ENCODE measurements around the gene SNW1.
A peak's percentile ranks its signal among the peaks of the same experiment; 100 is the strongest.

Gene SNW1

DNA sequence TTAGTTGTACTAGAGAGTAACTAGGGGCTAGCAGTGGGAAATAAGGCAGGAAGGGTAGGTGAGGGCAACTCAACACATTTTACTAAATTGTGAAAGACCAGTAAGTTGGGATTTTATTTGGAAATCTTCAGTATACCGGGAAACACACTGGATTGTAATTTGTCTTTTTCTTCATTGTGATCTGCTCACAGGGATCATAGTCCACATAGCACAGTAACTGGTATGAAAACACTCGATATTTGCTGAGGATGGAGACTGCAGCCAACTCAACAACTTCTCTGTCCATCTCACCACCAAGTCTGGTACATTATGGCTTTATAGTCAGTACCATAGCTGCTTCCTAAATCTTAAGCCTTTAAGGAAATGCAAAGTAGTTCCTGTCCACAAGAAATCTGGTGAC is 50.6 kb downstream of the SNW1 start:
- H4K20me1 ChIP-seq (ENCODE audit: insufficient read depth, low read length, poor library complexity, severe bottlenecking): peaks cover 60% of the 10 kb centered on the region
- H3K79me2 ChIP-seq (ENCODE audit: insufficient read depth, low read length): peaks cover 87% of the 10 kb centered on the region
- H3K9ac ChIP-seq (ENCODE audit: low read depth, low read length, poor library complexity, severe bottlenecking): no peak overlapping the region
- no peak overlapping the region for H2AFZ ChIP-seq (ENCODE audit: low read length)
- H3K27me3 ChIP-seq (ENCODE audit: insufficient read depth, low read length, poor library complexity, severe bottlenecking): no peaks in the 10 kb centered on the region
- H3K9me3 ChIP-seq (ENCODE audit: insufficient read depth, low read depth, low read length): no peaks in the 10 kb centered on the region
- peaks cover 41% of the 10 kb centered on the region for H3K36me3 ChIP-seq (ENCODE audit: insufficient read depth, low read length)
- H3K4me1 ChIP-seq (ENCODE audit: insufficient read depth, low read length, poor library complexity, severe bottlenecking): peaks cover 33% of the 10 kb centered on the region
- H3F3A ChIP-seq (ENCODE audit: low read depth): no peaks in the 10 kb centered on the region
- TF ChIP-seq EZH2phosphoT487 (IDR thresholded peaks at IDR 0.05; ENCODE audit: borderline replicate concordance) (no peak), CTCF (conservative IDR thresholded peaks at IDR 0.05; ENCODE audit: low read length) (no peak)
- H3K4me3 ChIP-seq (ENCODE audit: low read length, poor library complexity, severe bottlenecking): peak overlapping the region; percentile 95
- peak overlapping the region; percentile 97 for H3K4me2 ChIP-seq (ENCODE audit: low read depth, low read length, poor library complexity, severe bottlenecking)
- H3K9me2 ChIP-seq (replicated peaks; ENCODE audit: low read depth, low read length): no peaks in the 10 kb centered on the region

DNA sequence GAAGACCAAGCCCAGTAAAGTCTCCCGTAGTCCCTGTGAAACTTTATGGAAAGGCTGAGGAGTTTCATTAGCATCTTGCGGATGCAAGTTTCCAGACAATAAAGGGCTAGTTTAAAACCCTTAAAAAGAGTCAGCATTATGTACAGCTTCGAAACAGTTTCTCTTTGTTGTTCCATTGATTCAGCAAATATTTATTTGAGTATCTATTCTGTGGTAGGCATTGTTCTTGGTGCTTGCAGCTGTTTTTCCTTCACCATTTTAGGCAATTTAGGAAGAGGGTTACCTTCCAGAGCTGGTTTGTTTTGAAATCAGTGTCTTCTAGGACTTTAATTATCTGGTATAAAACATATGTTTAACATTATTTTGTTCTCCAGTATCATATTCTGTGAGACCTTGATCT is 51.5 kb downstream of the SNW1 start:
- H3K9ac ChIP-seq (ENCODE audit: low read depth, low read length, poor library complexity, severe bottlenecking): peak overlapping the region; percentile 89
- no peaks in the 10 kb centered on the region for H3K27me3 ChIP-seq (ENCODE audit: insufficient read depth, low read length, poor library complexity, severe bottlenecking)
- H3K9me2 ChIP-seq (replicated peaks; ENCODE audit: low read depth, low read length): no peaks in the 10 kb centered on the region
- H3K9me3 ChIP-seq (ENCODE audit: insufficient read depth, low read depth, low read length): no peaks in the 10 kb centered on the region
- peaks cover 82% of the 10 kb centered on the region for H3K79me2 ChIP-seq (ENCODE audit: insufficient read depth, low read length)
- no peaks in the 10 kb centered on the region for H3F3A ChIP-seq (ENCODE audit: low read depth)
- H2AFZ ChIP-seq (ENCODE audit: low read length): no peak overlapping the region
- peak overlapping the region; percentile 97 for H3K4me2 ChIP-seq (ENCODE audit: low read depth, low read length, poor library complexity, severe bottlenecking)
- peak overlapping the region; percentile 95 for H3K4me3 ChIP-seq (ENCODE audit: low read length, poor library complexity, severe bottlenecking)
- H3K36me3 ChIP-seq (ENCODE audit: insufficient read depth, low read length): peaks cover 37% of the 10 kb centered on the region
- H3K4me1 ChIP-seq (ENCODE audit: insufficient read depth, low read length, poor library complexity, severe bottlenecking): peaks cover 33% of the 10 kb centered on the region
- no peak for TF ChIP-seq CTCF (conservative IDR thresholded peaks at IDR 0.05; ENCODE audit: low read length)
- TF ChIP-seq EZH2phosphoT487 (IDR thresholded peaks at IDR 0.05; ENCODE audit: borderline replicate concordance): no peak
- H4K20me1 ChIP-seq (ENCODE audit: insufficient read depth, low read length, poor library complexity, severe bottlenecking): peaks cover 51% of the 10 kb centered on the region

GRCh38 chr14:77708749-77709148 is 52.2 kb downstream of the SNW1 start:
- Histone ChIP-seq H3K9me3 (ENCODE audit: insufficient read depth, low read depth, low read length) (no peaks in the 10 kb centered on the region), H3K9ac (ENCODE audit: low read depth, low read length, poor library complexity, severe bottlenecking) (peak overlapping the region; percentile 89), H3K4me2 (ENCODE audit: low read depth, low read length, poor library complexity, severe bottlenecking) (peak overlapping the region; percentile 97), H2AFZ (ENCODE audit: low read length) (no peak overlapping the region), H3K9me2 (replicated peaks; ENCODE audit: low read depth, low read length) (no peaks in the 10 kb centered on the region), H3K4me1 (ENCODE audit: insufficient read depth, low read length, poor library complexity, severe bottlenecking) (peaks cover 33% of the 10 kb centered on the region), H3F3A (ENCODE audit: low read depth) (no peaks in the 10 kb centered on the region), H3K27me3 (ENCODE audit: insufficient read depth, low read length, poor library complexity, severe bottlenecking) (no peaks in the 10 kb centered on the region), H3K79me2 (ENCODE audit: insufficient read depth, low read length) (peaks cover 75% of the 10 kb centered on the region), H3K4me3 (ENCODE audit: low read length, poor library complexity, severe bottlenecking) (peak overlapping the region; percentile 95), H3K36me3 (ENCODE audit: insufficient read depth, low read length) (peaks cover 37% of the 10 kb centered on the region), H4K20me1 (ENCODE audit: insufficient read depth, low read length, poor library complexity, severe bottlenecking) (peaks cover 50% of the 10 kb centered on the region)
- TF ChIP-seq EZH2phosphoT487 (IDR thresholded peaks at IDR 0.05; ENCODE audit: borderline replicate concordance) (no peak), CTCF (conservative IDR thresholded peaks at IDR 0.05; ENCODE audit: low read length) (no peak)
